Mucosa of descending colon (tissue), 3 donors: Measurements from ENCODE around the gene PFKFB2. TPM values are rescaled to one million over a fixed set of nuclear protein-coding genes. Genes with fewer than 3 reads are reported as not detected.

Experiments
- ATAC-seq: fragments of 200-7000 bp; cut with Tn5 transposase; one replicate; pipeline ENCODE4 v1.9.1; 2020; ENCODE audit warnings: mild to moderate bottlenecking, moderate library complexity
- DNase-seq, 3 donors: peaks; one replicate each; pipeline ENCODE4 v3.0.0-alpha.2; 2020
- H3K36me3 ChIP-seq: fragments of 200-600 bp; one replicate; pipeline ENCODE4 v1.8.0; 2021; ENCODE audit warnings: low read depth, mild to moderate bottlenecking
- H3K4me1 ChIP-seq: fragments of 200-600 bp; one replicate; pipeline ENCODE4 v1.8.0; 2021; ENCODE audit warnings: low read depth, mild to moderate bottlenecking
- H3K4me3 ChIP-seq: fragments of 200-600 bp; one replicate; pipeline ENCODE4 v1.8.0; 2021; ENCODE audit warnings: mild to moderate bottlenecking
- H3K9me3 ChIP-seq: fragments of 200-600 bp; one replicate; pipeline ENCODE4 v1.8.0; 2021; ENCODE audit warnings: mild to moderate bottlenecking
- intact Hi-C, 2 donors: fragments of 100-400 bp; cut with DNase I in 1 of 2; cut with micrococcal nuclease in 1 of 2; formaldehyde crosslinking; loops; one replicate each; pipeline versions ENCODE4 v1.11.0 to v1.11.1; 2022; cut with DNase I, micrococcal nuclease
- total RNA-seq, 3 donors: library from RNA; stranded (reverse); fragmentation: NEBNext Ultra II Directional in 2 of 3; extraction: Animal tissue kit (Norgen Biotek cat#: 25700) in 2 of 3; gene quantifications; one replicate each; pipeline versions ENCODE4 v1.2.1 to v1.2.4, GENCODE V29; 2021 to 2023
- TF ChIP-seq, protein P1 (sequence below): fragments of 200-600 bp; IDR thresholded peaks from one replicate; pipeline ENCODE4 v1.8.0; 2022; ENCODE audit warnings: antibody characterized with exemption, mild to moderate bottlenecking
- donor health status: DM: no; HTN: no; CAD: no; lungs with moderate emphysema.
- donor health status: DM: no; HTN: no; CAD: no.
- donor health status: DM: no; HTN: yes; CAD: no.

PFKFB2 gene
- total RNA-seq, 3 donors from 2014 or later = 45.1 to 118 (median 90.2) TPM

DNA sequence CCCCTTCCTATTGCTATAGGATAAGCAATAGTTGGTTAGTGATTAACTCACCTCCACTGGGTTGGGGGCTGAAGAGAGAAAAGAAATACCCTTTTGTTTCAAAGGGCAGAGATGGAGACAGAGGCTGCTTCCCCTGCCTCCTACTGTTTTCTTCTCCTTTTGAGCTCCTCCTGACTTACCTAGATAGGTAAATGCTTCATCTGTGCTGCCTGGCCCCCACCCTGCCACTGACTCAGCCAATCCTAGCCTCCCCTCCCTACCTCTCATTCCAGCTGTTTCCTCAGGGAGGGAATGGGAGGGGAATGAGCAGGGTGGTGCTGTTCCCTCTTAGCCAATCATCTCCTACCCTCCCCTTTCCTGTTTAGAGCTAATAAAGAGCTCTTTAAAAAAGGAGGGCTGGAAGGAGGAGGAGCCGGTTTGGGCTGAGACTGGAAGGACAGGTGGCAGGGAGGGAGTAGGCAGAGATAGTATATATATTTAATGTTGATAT, 20.5 kb upstream of the PFKFB2 start, which contains the start of gene C1orf116:
Gene C1orf116, minus strand, starts transcription at position 229 of the 490 bp plus-strand sequence. CDS start 5,158 bp downstream, outside the sequence.
- no peak within 1 kb of the TSS for H3K4me3 ChIP-seq

DNA sequence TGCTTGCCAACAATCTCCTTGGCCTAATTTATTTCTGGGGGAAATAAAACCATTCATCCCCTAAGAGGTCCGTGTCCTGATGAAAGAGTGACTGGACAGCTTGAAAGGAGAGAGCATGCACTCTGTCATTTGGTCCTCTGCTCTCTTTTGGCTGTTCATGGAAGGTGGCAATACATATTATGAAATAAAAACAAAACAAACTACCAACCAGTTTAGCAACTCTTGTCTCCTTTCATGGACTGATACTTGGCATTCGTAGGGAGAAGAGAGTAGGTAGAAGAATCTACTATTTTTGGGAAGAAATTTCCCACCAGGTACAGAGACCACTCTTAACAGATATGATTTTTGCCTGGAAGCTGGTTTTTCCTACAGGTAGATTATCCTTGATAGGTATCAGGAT, 19.8 kb upstream of the PFKFB2 start:
- Histone ChIP-seq H3K36me3 (no peaks in the 10 kb centered on the region), H3K9me3 (no peaks in the 10 kb centered on the region), H3K4me1 (peaks cover 26% of the 10 kb centered on the region), H3K4me3 (no peak overlapping the region)
- no peak for DNase-seq
- intact Hi-C loops = no loop called here
- TF ChIP-seq, protein P1, sequence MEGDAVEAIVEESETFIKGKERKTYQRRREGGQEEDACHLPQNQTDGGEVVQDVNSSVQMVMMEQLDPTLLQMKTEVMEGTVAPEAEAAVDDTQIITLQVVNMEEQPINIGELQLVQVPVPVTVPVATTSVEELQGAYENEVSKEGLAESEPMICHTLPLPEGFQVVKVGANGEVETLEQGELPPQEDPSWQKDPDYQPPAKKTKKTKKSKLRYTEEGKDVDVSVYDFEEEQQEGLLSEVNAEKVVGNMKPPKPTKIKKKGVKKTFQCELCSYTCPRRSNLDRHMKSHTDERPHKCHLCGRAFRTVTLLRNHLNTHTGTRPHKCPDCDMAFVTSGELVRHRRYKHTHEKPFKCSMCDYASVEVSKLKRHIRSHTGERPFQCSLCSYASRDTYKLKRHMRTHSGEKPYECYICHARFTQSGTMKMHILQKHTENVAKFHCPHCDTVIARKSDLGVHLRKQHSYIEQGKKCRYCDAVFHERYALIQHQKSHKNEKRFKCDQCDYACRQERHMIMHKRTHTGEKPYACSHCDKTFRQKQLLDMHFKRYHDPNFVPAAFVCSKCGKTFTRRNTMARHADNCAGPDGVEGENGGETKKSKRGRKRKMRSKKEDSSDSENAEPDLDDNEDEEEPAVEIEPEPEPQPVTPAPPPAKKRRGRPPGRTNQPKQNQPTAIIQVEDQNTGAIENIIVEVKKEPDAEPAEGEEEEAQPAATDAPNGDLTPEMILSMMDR = no peak
- no peak for ATAC-seq

More for the DNA sequence above, 20.5 kb upstream of the PFKFB2 start, which contains the start of gene C1orf116:
- peak; percentile 87 for ATAC-seq
- TF ChIP-seq, protein P1 = no peak
- no peaks in the 10 kb centered on the region for H3K9me3 ChIP-seq
- peaks cover 33% of the 10 kb centered on the region for H3K4me1 ChIP-seq
- DNase-seq = peak; percentile 75 to 86 (median 82)
- H3K36me3 ChIP-seq = no peaks in the 10 kb centered on the region
- intact Hi-C loops = no loop called here

DNA sequence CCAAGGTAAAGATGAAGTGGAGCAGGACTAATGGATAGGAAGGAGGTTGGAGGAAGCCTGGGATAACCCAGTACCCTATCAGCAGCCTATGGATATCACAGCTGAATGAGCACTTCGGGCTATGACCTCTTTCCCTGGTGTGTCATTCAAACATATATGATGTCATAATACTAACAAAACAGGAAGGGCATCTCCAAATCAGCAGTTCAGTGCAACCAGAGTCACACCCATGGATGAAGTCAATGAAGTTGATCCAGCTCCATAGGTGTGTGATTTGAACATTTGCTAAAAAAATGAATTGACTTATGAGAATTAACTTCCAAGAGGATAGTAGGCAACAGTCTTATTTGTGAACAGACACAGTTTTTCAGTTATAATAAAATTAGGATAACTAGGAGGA, 18.9 kb upstream of the PFKFB2 start:
- no peaks in the 10 kb centered on the region for H3K36me3 ChIP-seq
- peak; percentile 6 for ATAC-seq
- no peak overlapping the region for H3K4me3 ChIP-seq
- DNase-seq = no peak
- intact Hi-C loops = no loop called here
- TF ChIP-seq, protein P1 = no peak
- peaks cover 18% of the 10 kb centered on the region for H3K4me1 ChIP-seq
- no peaks in the 10 kb centered on the region for H3K9me3 ChIP-seq

DNA sequence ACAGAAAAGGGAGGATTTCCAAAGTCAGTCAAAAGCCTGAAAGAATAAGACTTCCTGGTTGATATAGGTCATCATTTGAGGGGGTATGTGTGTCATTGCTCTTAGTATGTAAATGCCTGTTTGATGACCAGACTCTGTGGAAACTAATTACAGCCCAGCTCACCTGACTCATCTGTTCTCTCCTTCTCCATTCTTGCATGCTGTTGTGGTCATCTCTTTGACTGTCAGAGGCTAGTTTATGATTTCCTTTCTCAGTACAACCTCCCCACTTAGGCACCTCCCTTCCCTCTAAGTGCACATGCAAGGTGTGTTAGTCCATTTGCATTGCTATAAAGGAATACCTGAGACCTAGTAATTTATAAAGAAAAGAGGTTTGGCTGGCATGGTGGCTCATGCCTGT, 18.1 kb upstream of the PFKFB2 start:
- TF ChIP-seq, protein P1 = no peak
- peak; percentile 41 for ATAC-seq
- H3K9me3 ChIP-seq = no peaks in the 10 kb centered on the region
- intact Hi-C loops = no loop called here
- peaks cover 11% of the 10 kb centered on the region for H3K4me1 ChIP-seq
- DNase-seq = no peak
- H3K36me3 ChIP-seq = no peaks in the 10 kb centered on the region
- no peak overlapping the region for H3K4me3 ChIP-seq

DNA sequence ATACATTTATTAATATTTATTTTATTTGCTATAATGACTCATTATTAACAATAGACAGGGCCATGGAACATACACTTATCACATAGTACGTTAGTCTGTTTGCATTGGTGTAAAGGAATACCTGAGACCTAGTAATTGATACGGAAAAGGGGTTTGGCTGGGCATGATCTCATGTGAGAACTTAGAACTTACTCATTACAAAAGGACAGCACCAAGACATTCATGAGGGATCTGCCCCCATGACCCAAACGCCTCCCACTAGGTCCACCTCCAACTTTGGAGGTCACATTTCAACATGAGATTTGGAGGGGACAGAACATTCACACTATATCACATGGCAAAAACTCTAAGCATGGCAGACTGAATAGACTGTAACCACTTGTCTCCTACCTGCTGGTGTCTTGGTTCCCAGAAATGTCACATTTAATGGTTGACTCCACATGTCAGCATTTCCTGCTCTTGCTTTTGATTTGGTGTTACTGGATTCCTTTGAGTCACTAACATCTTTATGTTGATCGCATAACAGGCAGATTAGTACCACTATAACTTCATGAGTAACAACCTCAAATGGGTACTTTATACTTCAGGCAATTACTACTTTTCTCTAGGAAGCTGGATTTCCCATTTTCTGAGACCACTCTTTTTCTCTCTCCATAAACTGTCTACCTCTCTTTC, 17.1 kb upstream of the PFKFB2 start:
- intact Hi-C loops = no loop called here
- H3K4me3 ChIP-seq = no peak overlapping the region
- DNase-seq (no peak), ATAC-seq (no peak)
- TF ChIP-seq, protein P1 = no peak
- no peaks in the 10 kb centered on the region for H3K9me3 ChIP-seq
- no peaks in the 10 kb centered on the region for H3K36me3 ChIP-seq
- peaks cover 10% of the 10 kb centered on the region for H3K4me1 ChIP-seq
